ENCODE data around the gene SNX22. TPM values are rescaled to one million over a fixed set of nuclear protein-coding genes. Genes with fewer than 3 reads are reported as not detected.
A peak's percentile ranks its signal among the peaks of the same experiment; 100 is the strongest.

SNX22 gene
- total and polyA plus RNA-seq, 12 donors, result 0.66 to 10.0 (median 1.6) TPM

- Histone ChIP-seq H3K4me1 (peaks cover 0 to 15% (median 8%) of the 10 kb centered on the region in 9 donors), H3K27ac (peak overlapping the region in 1 of 10 donors; percentile 29), H3K36me3 (peaks cover under 1 to 100% (median 71%) of the 10 kb centered on the region in 9 donors), H3K27me3 (no peaks in the 10 kb centered on the region), H3K9me3 (no peaks in the 10 kb centered on the region), H3K4me3 (no peak overlapping the region)
- DNase-seq (no peak), ATAC-seq (peak in 1 of 8 donors; percentile 69)
- WGBS, 2 donors, result 71 to 76% methylated on average over 6 of the region's 6 CpGs
- intact Hi-C loops (cut with DNase I), result no loop called here
- TF ChIP-seq CTCF (IDR thresholded peaks at IDR 0.05), result no peak
These were observed 23.8 kb upstream of the SNX22 start for GRCh38 chr15:64127521-64128270.

- no peak for ATAC-seq
- Histone ChIP-seq H3K4me3 (no peak overlapping the region), H3K27ac (no peak overlapping the region), H3K9me3 (no peaks in the 10 kb centered on the region), H3K36me3 (peaks cover 3 to 100% (median 60%) of the 10 kb centered on the region in 9 donors), H3K27me3 (no peaks in the 10 kb centered on the region), H3K4me1 (peaks cover 0 to 34% (median 23%) of the 10 kb centered on the region in 9 donors)
- no peak for DNase-seq
- 97 to 100% methylated on average over 3 of the region's 3 CpGs for WGBS, 2 donors
- intact Hi-C loops (cut with DNase I), result no loop called here
- no peak for TF ChIP-seq CTCF (IDR thresholded peaks at IDR 0.05)
These were observed 21.4 kb upstream of the SNX22 start for GRCh38 chr15:64130159-64130558.

GRCh38 chr15:64131547-64131946 is 20.0 kb upstream of the SNX22 start:
- no peak overlapping the region for H3K4me3 ChIP-seq
- H3K36me3 ChIP-seq, result peaks cover 6 to 100% (median 63%) of the 10 kb centered on the region in 9 donors
- H3K9me3 ChIP-seq, result no peaks in the 10 kb centered on the region
- 86% methylated on average over 7 of the region's 7 CpGs for WGBS, 2 donors
- H3K27ac ChIP-seq, result peak overlapping the region in 4 of 10 donors; percentile 19 to 44 (median 34)
- peak in 5 of 8 donors; percentile 16 to 74 (median 48) for ATAC-seq
- intact Hi-C loops (cut with DNase I), result no loop called here
- no peaks in the 10 kb centered on the region for H3K27me3 ChIP-seq
- no peak for TF ChIP-seq CTCF (IDR thresholded peaks at IDR 0.05)
- H3K4me1 ChIP-seq, result peaks cover 0 to 34% (median 23%) of the 10 kb centered on the region in 9 donors
- DNase-seq, result no peak

- ATAC-seq, result peak in 7 of 8 donors; percentile 34 to 77 (median 55)
- no peak for TF ChIP-seq CTCF (IDR thresholded peaks at IDR 0.05)
- no peak for DNase-seq
- no peaks in the 10 kb centered on the region for H3K9me3 ChIP-seq
- WGBS, 2 donors, result 61 to 66% methylated on average over 4 of the region's 4 CpGs
- peaks cover 8 to 100% (median 63%) of the 10 kb centered on the region in 9 donors for H3K36me3 ChIP-seq
- no peak overlapping the region for H3K4me3 ChIP-seq
- H3K27ac ChIP-seq, result peak overlapping the region in 5 of 10 donors; percentile 8 to 44 (median 26)
- intact Hi-C loops (cut with DNase I), result no loop called here
- no peaks in the 10 kb centered on the region for H3K27me3 ChIP-seq
- H3K4me1 ChIP-seq, result peaks cover 0 to 34% (median 23%) of the 10 kb centered on the region in 9 donors
These were observed 19.3 kb upstream of the SNX22 start for GRCh38 chr15:64132217-64132616.
